H9 (cell line): ENCODE measurements around the gene TRPM3. TPM values are rescaled to one million over a fixed set of nuclear protein-coding genes. Genes with fewer than 3 reads are reported as not detected.

ENCODE experiments used
- DNase-seq: peaks from one replicate; pipeline ENCODE4 v3.0.0-alpha.2; 2017
- H2AFZ ChIP-seq: one replicate; pipeline ENCODE4 v1.6.1; 2013; ENCODE audit warnings: mild to moderate bottlenecking, low read length, control low read depth, moderate library complexity
- H2AK5ac ChIP-seq: 2 replicates; pipeline ENCODE4 v1.6.1; 2013; ENCODE audit warnings: low read length, control low read depth, mixed read lengths; ENCODE audit not compliant: insufficient read length
- H2BK120ac ChIP-seq: one replicate; pipeline ENCODE4 v1.6.1; 2013; ENCODE audit warnings: low read depth, mild to moderate bottlenecking, low read length, control low read depth, inconsistent platforms; ENCODE audit not compliant: poor library complexity, severe bottlenecking
- H2BK12ac ChIP-seq: 2 replicates; pipeline ENCODE4 v1.6.1; 2013; ENCODE audit warnings: low read length, control low read depth, mixed read lengths, low read depth; ENCODE audit not compliant: insufficient read length
- H2BK15ac ChIP-seq: 2 replicates; pipeline ENCODE4 v1.6.1; 2013; ENCODE audit warnings: low read depth, low read length, control low read depth
- H2BK20ac ChIP-seq: one replicate; pipeline ENCODE4 v1.6.1; 2013; ENCODE audit warnings: low read depth, mild to moderate bottlenecking, low read length, control low read depth, inconsistent platforms; ENCODE audit not compliant: poor library complexity, severe bottlenecking
- H2BK5ac ChIP-seq: 2 replicates; pipeline ENCODE4 v1.6.1; 2013; ENCODE audit warnings: low read length, control low read depth, mixed read lengths; ENCODE audit not compliant: insufficient read length
- H3K14ac ChIP-seq: 2 replicates; pipeline ENCODE4 v1.6.1; 2013; ENCODE audit warnings: low read length, control low read depth; ENCODE audit not compliant: insufficient read depth
- H3K18ac ChIP-seq: 2 replicates; pipeline ENCODE4 v1.6.1; 2013; ENCODE audit warnings: low read depth, mild to moderate bottlenecking, mixed read lengths, low read length, control low read depth; ENCODE audit not compliant: insufficient read length
- H3K23ac ChIP-seq: 2 replicates; pipeline ENCODE4 v1.6.1; 2013; ENCODE audit warnings: low read length, control low read depth, mixed read lengths, low read depth; ENCODE audit not compliant: insufficient read length
- H3K23me2 ChIP-seq: 2 replicates; pipeline ENCODE4 v1.6.1; 2013; ENCODE audit warnings: low read depth, mild to moderate bottlenecking, mixed read lengths, low read length, control low read depth; ENCODE audit not compliant: insufficient read length, poor library complexity, severe bottlenecking
- H3K27ac ChIP-seq: 2 replicates; pipeline ENCODE4 v1.5.1; 2013; ENCODE audit warnings: low read length, control low read depth, mixed read lengths, low read depth; ENCODE audit not compliant: insufficient read length
- H3K27me3 ChIP-seq: 2 replicates; pipeline ENCODE4 v1.6.1; 2013; ENCODE audit warnings: low read length, control low read depth, inconsistent platforms; ENCODE audit not compliant: insufficient read depth
- H3K4ac ChIP-seq: 2 replicates; pipeline ENCODE4 v1.6.1; 2013; ENCODE audit warnings: low read depth, mild to moderate bottlenecking, control low read depth, inconsistent platforms, low read length, moderate library complexity
- H3K4me1 ChIP-seq: 2 replicates; pipeline ENCODE4 v1.6.1; 2013; ENCODE audit warnings: low read length, control low read depth, inconsistent platforms; ENCODE audit not compliant: insufficient read depth
- H3K4me2 ChIP-seq: 2 replicates; pipeline ENCODE4 v1.6.1; 2013; ENCODE audit warnings: low read length, control low read depth, mixed read lengths; ENCODE audit not compliant: insufficient read length, insufficient read depth
- H3K56ac ChIP-seq: 2 replicates; pipeline ENCODE4 v1.6.1; 2013; ENCODE audit warnings: low read depth, mild to moderate bottlenecking, mixed read lengths, low read length, control low read depth; ENCODE audit not compliant: insufficient read length
- H3K79me1 ChIP-seq: 2 replicates; pipeline ENCODE4 v1.6.1; 2013; ENCODE audit warnings: low read depth, mild to moderate bottlenecking, moderate library complexity, low read length, control low read depth, inconsistent platforms; ENCODE audit not compliant: insufficient read depth, poor library complexity, severe bottlenecking
- H3K79me2 ChIP-seq: 2 replicates; pipeline ENCODE4 v1.6.1; 2013; ENCODE audit warnings: low read length, control low read depth, inconsistent platforms; ENCODE audit not compliant: insufficient read depth
- H3K9ac ChIP-seq: 2 replicates; pipeline ENCODE4 v1.6.1; 2013; ENCODE audit warnings: low read length, control low read depth, mixed read lengths; ENCODE audit not compliant: insufficient read length; ENCODE audit errors: extremely low read depth
- H3K9me3 ChIP-seq: one replicate; pipeline ENCODE4 v1.6.1; 2013; ENCODE audit warnings: low read depth, low read length, inconsistent platforms; ENCODE audit not compliant: control insufficient read depth
- H3T11ph ChIP-seq: one replicate; pipeline ENCODE4 v1.6.1; 2013; ENCODE audit warnings: mild to moderate bottlenecking, low read length, control low read depth, inconsistent platforms
- H4K20me1 ChIP-seq: one replicate; pipeline ENCODE4 v1.6.1; 2013; ENCODE audit not compliant: control insufficient read depth, insufficient read length, insufficient read depth
- H4K5ac ChIP-seq: 2 replicates; pipeline ENCODE4 v1.6.1; 2013; ENCODE audit warnings: low read depth, mild to moderate bottlenecking, mixed read lengths, low read length, control low read depth; ENCODE audit not compliant: insufficient read length
- H4K8ac ChIP-seq: replicated peaks from 2 replicates; pipeline ENCODE4 v1.6.1; 2013; ENCODE audit warnings: low read length, control low read depth, mixed read lengths, low read depth; ENCODE audit not compliant: insufficient read length
- H4K91ac ChIP-seq: 2 replicates; pipeline ENCODE4 v1.6.1; 2013; ENCODE audit warnings: low read depth, mild to moderate bottlenecking, moderate library complexity, mixed read lengths, low read length, control low read depth; ENCODE audit not compliant: insufficient read length
- H3K27ac Mint-ChIP-seq, 3 experiments: 2 replicates in 2 of 3; 3 replicates in 1 of 3; pipeline ENCODE4 v1.8.0; 2020 to 2021; ENCODE audit warnings: mixed read lengths in 3 of 3, mild to moderate bottlenecking in 1 of 3, moderate library complexity in 1 of 3
- H3K27me3 Mint-ChIP-seq: 2 replicates; pipeline ENCODE4 v1.8.0; 2021; ENCODE audit warnings: low read depth, mild to moderate bottlenecking, moderate library complexity, mixed read lengths
- H3K36me3 Mint-ChIP-seq, 3 experiments: 2 replicates in 2 of 3; 3 replicates in 1 of 3; pipeline ENCODE4 v1.8.0; 2020 to 2021; ENCODE audit warnings: low read depth in 3 of 3, mixed read lengths in 3 of 3; ENCODE audit not compliant: insufficient read depth in 1 of 3
- H3K4me1 Mint-ChIP-seq, 2 experiments: 2 replicates each; pipeline ENCODE4 v1.8.0; 2020; ENCODE audit warnings: mixed read lengths in 2 of 2
- H3K4me3 Mint-ChIP-seq, 2 experiments: 2 replicates in 1 of 2; 3 replicates in 1 of 2; pipeline ENCODE4 v1.8.0; 2020 to 2021; ENCODE audit warnings: mild to moderate bottlenecking in 2 of 2, mixed read lengths in 2 of 2, moderate library complexity in 1 of 2
- H3K9me3 Mint-ChIP-seq, 2 experiments: 2 replicates in 1 of 2; 3 replicates in 1 of 2; pipeline ENCODE4 v1.8.0; 2020; ENCODE audit warnings: mild to moderate bottlenecking in 2 of 2, mixed read lengths in 2 of 2, moderate library complexity in 1 of 2
- WGBS: extraction: QIAGEN DNeasy Blood & Tissue Kit; methylation state at CpG from one replicate; pipeline ENCODE4 v1.1.7; 2013; ENCODE audit warnings: missing lambda C conversion rate, low lambda C conversion rate, mixed read lengths; ENCODE audit not compliant: insufficient read length; ENCODE audit errors: extremely low coverage; 5-methylcytosine and 5-hydroxymethylcytosine counted together
- total RNA-seq: library from RNA; stranded (reverse); gene quantifications from 2 replicates; pipeline ENCODE4 v1.2.1, GENCODE V29; 2021
- TF ChIP-seq, protein P1 (sequence below): fragments of 200-600 bp; sonication (generic); conservative IDR thresholded peaks from 3 replicates; pipeline ENCODE4 v1.8.0; 2021; ENCODE audit warnings: antibody characterized with exemption, mild to moderate bottlenecking

Gene TRPM3
- total RNA-seq, 1 experiment from 2014 or later, result 10.3 TPM

DNA sequence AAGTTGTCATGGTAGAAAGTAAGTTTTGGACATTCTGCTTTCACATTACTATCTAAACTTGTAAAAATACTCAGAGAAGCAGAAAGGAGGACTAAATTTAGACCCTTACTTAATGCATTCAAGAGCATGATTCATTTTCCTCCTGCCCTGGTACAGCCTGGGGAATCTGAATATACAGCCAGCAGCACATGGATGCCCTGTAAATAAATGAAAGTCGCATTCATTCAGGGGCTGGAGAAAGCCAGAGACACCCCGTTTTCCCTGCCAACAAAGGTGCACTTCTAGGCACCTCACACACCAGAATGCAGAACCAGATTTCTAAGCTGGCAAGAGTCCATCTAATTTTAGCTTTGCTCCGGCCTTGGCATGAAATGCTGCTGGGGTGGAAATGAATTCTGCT, 534.2 kb downstream of the TRPM3 start:
- no peak for DNase-seq
- no peak overlapping the region for H3K9ac ChIP-seq
- no peak overlapping the region for H3K18ac ChIP-seq
- no peak overlapping the region for H2BK120ac ChIP-seq
- H3T11ph ChIP-seq, result no peak overlapping the region
- no peaks in the 10 kb centered on the region for H3K36me3 Mint-ChIP-seq
- no peaks in the 10 kb centered on the region for H3K79me1 ChIP-seq
- H3K9me3 ChIP-seq, result no peaks in the 10 kb centered on the region
- H3K27me3 Mint-ChIP-seq, result no peaks in the 10 kb centered on the region
- H3K4me1 ChIP-seq, result no peaks in the 10 kb centered on the region
- no peak overlapping the region for H3K14ac ChIP-seq
- H3K27ac ChIP-seq, result no peak overlapping the region
- H4K91ac ChIP-seq, result no peak overlapping the region
- no peak overlapping the region for H3K4me3 Mint-ChIP-seq
- no peak overlapping the region for H3K4ac ChIP-seq
- no peak overlapping the region for H2BK15ac ChIP-seq
- no peaks in the 10 kb centered on the region for H3K9me3 Mint-ChIP-seq
- peaks cover 2 to 6% of the 10 kb centered on the region in 2 experiments; a peak in 3 of 4 replicates for H3K4me1 Mint-ChIP-seq
- H3K79me2 ChIP-seq, result no peaks in the 10 kb centered on the region
- no peaks in the 10 kb centered on the region for H4K20me1 ChIP-seq
- no peak overlapping the region for H2BK5ac ChIP-seq
- no peak overlapping the region for H3K23ac ChIP-seq
- no CpG with 5 or more reads among the region's 3 CpGs for WGBS
- no peak overlapping the region for H2AFZ ChIP-seq
- H3K27me3 ChIP-seq, result no peaks in the 10 kb centered on the region; the same call in 1 of the 2 replicates
- H4K8ac ChIP-seq, result no peak overlapping the region
- no peak overlapping the region for H3K27ac Mint-ChIP-seq
- H2BK20ac ChIP-seq, result no peak overlapping the region
- no peak overlapping the region for H2BK12ac ChIP-seq
- no peak overlapping the region for H3K56ac ChIP-seq
- H3K4me2 ChIP-seq, result no peak overlapping the region
- H2AK5ac ChIP-seq, result no peak overlapping the region
- H4K5ac ChIP-seq, result no peak overlapping the region
- no peaks in the 10 kb centered on the region for H3K23me2 ChIP-seq
- TF ChIP-seq, protein P1, sequence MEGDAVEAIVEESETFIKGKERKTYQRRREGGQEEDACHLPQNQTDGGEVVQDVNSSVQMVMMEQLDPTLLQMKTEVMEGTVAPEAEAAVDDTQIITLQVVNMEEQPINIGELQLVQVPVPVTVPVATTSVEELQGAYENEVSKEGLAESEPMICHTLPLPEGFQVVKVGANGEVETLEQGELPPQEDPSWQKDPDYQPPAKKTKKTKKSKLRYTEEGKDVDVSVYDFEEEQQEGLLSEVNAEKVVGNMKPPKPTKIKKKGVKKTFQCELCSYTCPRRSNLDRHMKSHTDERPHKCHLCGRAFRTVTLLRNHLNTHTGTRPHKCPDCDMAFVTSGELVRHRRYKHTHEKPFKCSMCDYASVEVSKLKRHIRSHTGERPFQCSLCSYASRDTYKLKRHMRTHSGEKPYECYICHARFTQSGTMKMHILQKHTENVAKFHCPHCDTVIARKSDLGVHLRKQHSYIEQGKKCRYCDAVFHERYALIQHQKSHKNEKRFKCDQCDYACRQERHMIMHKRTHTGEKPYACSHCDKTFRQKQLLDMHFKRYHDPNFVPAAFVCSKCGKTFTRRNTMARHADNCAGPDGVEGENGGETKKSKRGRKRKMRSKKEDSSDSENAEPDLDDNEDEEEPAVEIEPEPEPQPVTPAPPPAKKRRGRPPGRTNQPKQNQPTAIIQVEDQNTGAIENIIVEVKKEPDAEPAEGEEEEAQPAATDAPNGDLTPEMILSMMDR, result no peak
